Endodermal cell (in vitro differentiated cells): ENCODE data around the gene TSPAN18. TPM values are rescaled to one million over a fixed set of nuclear protein-coding genes. Genes with fewer than 3 reads are reported as not detected.

Source experiments
- DNase-seq: peaks from one replicate; pipeline ENCODE4 v3.0.0-alpha.2; 2017
- H3K27ac ChIP-seq: 2 replicates; pipeline ENCODE4 v1.5.1; 2013; ENCODE audit warnings: mild to moderate bottlenecking, low read depth, low read length, moderate library complexity
- H3K27me3 ChIP-seq: 2 replicates; pipeline ENCODE4 v1.6.1; 2013; ENCODE audit warnings: mild to moderate bottlenecking, low read length, moderate library complexity; ENCODE audit not compliant: insufficient read depth, control insufficient read depth, poor library complexity, severe bottlenecking
- H3K36me3 ChIP-seq: 2 replicates; pipeline ENCODE4 v1.7.0; 2013; ENCODE audit warnings: mild to moderate bottlenecking, low read length, moderate library complexity; ENCODE audit not compliant: control insufficient read depth, insufficient read depth
- H3K4me1 ChIP-seq: one replicate; pipeline ENCODE4 v1.7.0; 2013; ENCODE audit warnings: low read length; ENCODE audit not compliant: control insufficient read depth, insufficient read depth
- H3K4me3 ChIP-seq: 2 replicates; pipeline ENCODE4 v1.5.1; 2013; ENCODE audit warnings: mild to moderate bottlenecking, low read length, moderate library complexity
- H3K9ac ChIP-seq: 2 replicates; pipeline ENCODE4 v1.6.1; 2013; ENCODE audit warnings: mild to moderate bottlenecking, low read length, moderate library complexity; ENCODE audit not compliant: poor library complexity, severe bottlenecking; ENCODE audit errors: extremely low read depth
- H3K9me3 ChIP-seq: 2 replicates; pipeline ENCODE4 v1.6.1; 2013; ENCODE audit warnings: mild to moderate bottlenecking, low read length, moderate library complexity; ENCODE audit not compliant: control insufficient read depth
- H3K27ac Mint-ChIP-seq: 2 replicates; pipeline ENCODE4 v1.8.0; 2020; ENCODE audit warnings: mixed read lengths
- H3K27me3 Mint-ChIP-seq: 2 replicates; pipeline ENCODE4 v1.8.0; 2021; ENCODE audit warnings: mild to moderate bottlenecking, mixed read lengths; ENCODE audit not compliant: insufficient read depth
- H3K36me3 Mint-ChIP-seq: 2 replicates; pipeline ENCODE4 v1.8.0; 2020; ENCODE audit warnings: low read depth, mixed read lengths
- H3K4me1 Mint-ChIP-seq: 2 replicates; pipeline ENCODE4 v1.8.0; 2020; ENCODE audit warnings: mixed read lengths
- H3K4me3 Mint-ChIP-seq: 2 replicates; pipeline ENCODE4 v1.8.0; 2020; ENCODE audit warnings: mild to moderate bottlenecking, moderate library complexity, mixed read lengths
- H3K9me3 Mint-ChIP-seq: 2 replicates; pipeline ENCODE4 v1.8.0; 2020; ENCODE audit warnings: mild to moderate bottlenecking, mixed read lengths
- WGBS, 2 experiments: methylation state at CpG; one replicate each; pipeline versions ENCODE4 v1.1.5 to v1.1.7; 2013; ENCODE audit warnings: missing lambda C conversion rate in 2 of 2, mixed read lengths in 1 of 2; ENCODE audit not compliant: insufficient coverage in 1 of 2, insufficient read length in 1 of 2; 5-methylcytosine and 5-hydroxymethylcytosine counted together
- total RNA-seq, 2 donors: library from RNA; stranded (reverse); fragmentation: NEBNext Ultra II Directional in 1 of 2; extraction: Animal tissue kit (Norgen Biotek cat#: 25700) in 1 of 2; gene quantifications; 2 replicates in 1 of 2; 3 replicates in 1 of 2; pipeline ENCODE4 v1.2.1, GENCODE V29; 2021
- TF ChIP-seq, protein P1 (sequence below): fragments of 200-600 bp; sonication (generic); conservative IDR thresholded peaks from 2 replicates; pipeline ENCODE4 v1.5.0; 2021; ENCODE audit warnings: antibody characterized with exemption, mild to moderate bottlenecking

The TSPAN18 gene
- total RNA-seq, 2 donors from 2014 or later = 28.0 to 28.7 TPM

DNA sequence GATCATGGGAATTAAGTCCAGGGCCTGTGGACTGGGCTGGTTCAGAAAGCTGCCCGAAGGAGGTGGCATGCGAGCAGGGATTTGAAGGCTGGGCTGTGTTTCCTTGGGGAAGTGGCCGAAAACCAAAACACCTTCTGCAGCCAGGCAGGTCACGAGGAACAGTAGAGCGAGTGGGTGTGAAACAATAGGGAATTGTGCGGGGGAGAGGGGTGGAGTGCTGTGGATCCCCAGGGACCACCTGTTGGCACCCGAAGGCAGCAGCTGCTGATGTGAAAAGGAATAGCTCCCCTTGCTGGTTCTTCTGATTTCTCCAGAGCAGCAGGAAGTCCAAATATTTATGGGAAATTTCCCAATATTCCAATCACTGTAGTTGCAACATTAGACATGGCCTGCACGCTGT is 199.3 kb downstream of the TSPAN18 start:
- Histone ChIP-seq H3K36me3 (no peaks in the 10 kb centered on the region), H3K9me3 (no peaks in the 10 kb centered on the region), H3K4me3 (no peak overlapping the region), H3K27ac (no peak overlapping the region), H3K27me3 (no peaks in the 10 kb centered on the region), H3K9ac (no peak overlapping the region), H3K4me1 (peaks cover 6% of the 10 kb centered on the region)
- 89 to 95% methylated on average over 6 to 8 of the region's 8 CpGs for WGBS, 2 experiments
- no peak for DNase-seq
- peaks cover 16% of the 10 kb centered on the region for H3K4me1 Mint-ChIP-seq
- TF ChIP-seq, protein P1, sequence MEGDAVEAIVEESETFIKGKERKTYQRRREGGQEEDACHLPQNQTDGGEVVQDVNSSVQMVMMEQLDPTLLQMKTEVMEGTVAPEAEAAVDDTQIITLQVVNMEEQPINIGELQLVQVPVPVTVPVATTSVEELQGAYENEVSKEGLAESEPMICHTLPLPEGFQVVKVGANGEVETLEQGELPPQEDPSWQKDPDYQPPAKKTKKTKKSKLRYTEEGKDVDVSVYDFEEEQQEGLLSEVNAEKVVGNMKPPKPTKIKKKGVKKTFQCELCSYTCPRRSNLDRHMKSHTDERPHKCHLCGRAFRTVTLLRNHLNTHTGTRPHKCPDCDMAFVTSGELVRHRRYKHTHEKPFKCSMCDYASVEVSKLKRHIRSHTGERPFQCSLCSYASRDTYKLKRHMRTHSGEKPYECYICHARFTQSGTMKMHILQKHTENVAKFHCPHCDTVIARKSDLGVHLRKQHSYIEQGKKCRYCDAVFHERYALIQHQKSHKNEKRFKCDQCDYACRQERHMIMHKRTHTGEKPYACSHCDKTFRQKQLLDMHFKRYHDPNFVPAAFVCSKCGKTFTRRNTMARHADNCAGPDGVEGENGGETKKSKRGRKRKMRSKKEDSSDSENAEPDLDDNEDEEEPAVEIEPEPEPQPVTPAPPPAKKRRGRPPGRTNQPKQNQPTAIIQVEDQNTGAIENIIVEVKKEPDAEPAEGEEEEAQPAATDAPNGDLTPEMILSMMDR = no peak
- no peaks in the 10 kb centered on the region for H3K27me3 Mint-ChIP-seq
- no peaks in the 10 kb centered on the region for H3K9me3 Mint-ChIP-seq
- peaks cover 3% of the 10 kb centered on the region for H3K36me3 Mint-ChIP-seq
- H3K4me3 Mint-ChIP-seq = no peak overlapping the region
- no peak overlapping the region for H3K27ac Mint-ChIP-seq

DNA sequence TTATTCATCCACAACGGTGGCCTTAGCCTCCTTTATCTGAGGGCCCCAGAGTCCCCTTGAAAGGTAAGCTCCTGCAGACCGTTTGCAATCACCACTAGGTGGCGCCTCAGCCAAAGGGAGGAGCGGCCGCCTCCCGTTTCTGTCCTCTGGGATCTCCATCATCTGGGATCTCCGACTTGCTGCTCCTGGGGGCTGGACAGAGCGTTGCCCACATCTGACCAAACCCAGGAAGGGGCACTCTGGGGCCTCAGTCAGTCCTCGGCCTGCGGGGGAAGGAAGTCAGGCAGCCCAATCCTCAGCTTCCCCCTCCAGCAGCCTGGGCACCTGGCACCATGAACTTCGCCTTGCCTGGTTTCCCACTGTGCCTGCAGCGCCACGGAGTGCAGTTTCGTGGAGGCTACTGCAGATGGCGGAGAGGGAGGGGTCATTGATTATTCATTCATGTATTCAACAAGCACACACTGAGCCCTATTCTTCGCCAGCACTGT is 200.5 kb downstream of the TSPAN18 start:
- DNase-seq = peak; percentile 96
- 45 to 50% methylated on average over 11 to 16 of the region's 16 CpGs for WGBS, 2 experiments
- H3K27ac Mint-ChIP-seq = peak overlapping the region; percentile 31
- TF ChIP-seq, protein P1 = peak; percentile 94
- H3K9me3 ChIP-seq = no peaks in the 10 kb centered on the region
- H3K27me3 Mint-ChIP-seq = no peaks in the 10 kb centered on the region
- H3K4me3 ChIP-seq = no peak overlapping the region
- peaks cover 3% of the 10 kb centered on the region for H3K36me3 Mint-ChIP-seq
- no peak overlapping the region for H3K27ac ChIP-seq
- H3K4me1 ChIP-seq = peaks cover 6% of the 10 kb centered on the region
- no peaks in the 10 kb centered on the region for H3K27me3 ChIP-seq
- H3K4me3 Mint-ChIP-seq = no peak overlapping the region
- no peak overlapping the region for H3K9ac ChIP-seq
- no peaks in the 10 kb centered on the region for H3K36me3 ChIP-seq
- H3K4me1 Mint-ChIP-seq = peaks cover 18% of the 10 kb centered on the region
- H3K9me3 Mint-ChIP-seq = no peaks in the 10 kb centered on the region

DNA sequence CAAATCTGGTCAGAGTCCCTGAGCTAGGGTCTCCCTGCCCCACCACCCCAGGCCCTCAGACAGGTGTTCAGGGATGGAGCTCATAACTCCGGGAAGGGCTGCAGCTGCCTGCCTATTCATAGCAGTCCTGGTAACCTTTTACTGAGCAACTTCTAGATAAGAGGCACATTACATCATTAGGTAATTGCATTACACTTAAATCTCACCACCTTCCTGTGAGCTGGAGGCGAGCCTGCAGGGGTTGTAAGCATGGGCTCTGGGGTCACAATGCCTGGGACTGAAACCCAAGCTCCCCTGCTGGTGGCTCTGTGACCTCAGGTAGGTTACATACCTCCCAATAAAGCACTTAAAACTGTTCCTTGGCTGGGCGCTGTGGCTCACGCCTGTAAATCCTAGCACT is 201.4 kb downstream of the TSPAN18 start:
- H3K27me3 Mint-ChIP-seq = no peaks in the 10 kb centered on the region
- TF ChIP-seq, protein P1 = peak; percentile 53
- Histone ChIP-seq H3K27ac (no peak overlapping the region), H3K27me3 (no peaks in the 10 kb centered on the region), H3K36me3 (no peaks in the 10 kb centered on the region), H3K4me1 (peaks cover 6% of the 10 kb centered on the region), H3K9me3 (no peaks in the 10 kb centered on the region), H3K9ac (no peak overlapping the region), H3K4me3 (no peak overlapping the region)
- H3K36me3 Mint-ChIP-seq = peaks cover 5% of the 10 kb centered on the region
- peak; percentile 78 for DNase-seq
- peaks cover 18% of the 10 kb centered on the region for H3K4me1 Mint-ChIP-seq
- H3K4me3 Mint-ChIP-seq = no peak overlapping the region
- H3K27ac Mint-ChIP-seq = peak overlapping the region; percentile 84
- 85 to 90% methylated on average over 3 to 4 of the region's 4 CpGs for WGBS, 2 experiments
- H3K9me3 Mint-ChIP-seq = no peaks in the 10 kb centered on the region
